OCI-LY3 (cell line): ENCODE results near the gene BAZ2B.

Source experiments
- H2AFZ ChIP-seq: fragments of 200-600, 300-600 bp; shearing (Covaris generic); 2 replicates; pipeline ENCODE4 v1.6.0; 2014; ENCODE audit warnings: antibody characterized with exemption, low read depth, low read length
- H3K27ac ChIP-seq: fragments of 200-600, 300-600 bp; sonication (generic); 2 replicates; pipeline ENCODE4 v1.5.1; 2014; ENCODE audit warnings: mild to moderate bottlenecking, low read length, moderate library complexity, mixed read lengths
- H3K27me3 ChIP-seq: fragments of 200-600, 300-600 bp; sonication (generic); 2 replicates; pipeline ENCODE4 v1.6.1; 2014; ENCODE audit warnings: low read depth, low read length, mixed read lengths
- H3K36me3 ChIP-seq: fragments of 200-600, 300-600 bp; sonication (generic); replicated peaks from 2 replicates; pipeline ENCODE3; 2014; ENCODE audit warnings: low read depth, low read length, mixed read lengths
- H3K4me1 ChIP-seq: fragments of 300-600, 200-600 bp; sonication (generic); 2 replicates; pipeline ENCODE4 v1.6.1; 2014; ENCODE audit warnings: low read length, mixed read lengths
- H3K4me2 ChIP-seq: fragments of 200-600, 300-600 bp; sonication (generic); 2 replicates; pipeline ENCODE4 v1.6.1; 2014; ENCODE audit warnings: low read length, mixed read lengths
- H3K4me3 ChIP-seq: fragments of 300-600, 200-600 bp; sonication (generic); 2 replicates; pipeline ENCODE4 v1.5.1; 2014; ENCODE audit warnings: antibody characterized with exemption, mild to moderate bottlenecking, low read length, moderate library complexity
- H3K79me2 ChIP-seq: fragments of 300-600, 200-600 bp; shearing (Covaris generic); 2 replicates; pipeline ENCODE4 v1.6.1; 2014; ENCODE audit warnings: mild to moderate bottlenecking, low read length, mixed read lengths
- H3K9ac ChIP-seq: fragments of 300-600, 200-600 bp; shearing (Covaris generic); 2 replicates; pipeline ENCODE4 v1.6.0; 2014; ENCODE audit warnings: mild to moderate bottlenecking, low read length, moderate library complexity
- H3K9me3 ChIP-seq: fragments of 200-600, 300-600 bp; shearing (Covaris generic); 2 replicates; pipeline ENCODE4 v1.6.1; 2014; ENCODE audit warnings: low read length, mixed read lengths; ENCODE audit not compliant: insufficient read depth
- H4K20me1 ChIP-seq: fragments of 200-600, 300-600 bp; sonication (generic); 2 replicates; pipeline ENCODE4 v1.6.1; 2016; ENCODE audit warnings: low read length, mixed read lengths; ENCODE audit not compliant: insufficient read depth
- CTCF ChIP-seq: fragments of 200-600, 300-600 bp; sonication (generic); IDR thresholded peaks from 2 replicates; pipeline ENCODE4 v1.5.1; 2014; ENCODE audit warnings: antibody characterized with exemption, low read length, low read depth
- EZH2phosphoT487 ChIP-seq: fragments of 200-600 bp; shearing (Covaris generic); IDR thresholded peaks from 2 replicates; pipeline ENCODE4 v1.6.1; 2018; ENCODE audit warnings: antibody characterized with exemption, mixed run types, low read depth

Gene BAZ2B

GRCh38 chr2:159439421-159439820 lies 176.9 kb downstream of the BAZ2B start:
- Histone ChIP-seq H3K4me3 (no peak overlapping the region), H3K27ac (no peak overlapping the region), H3K4me2 (no peak overlapping the region), H3K9ac (no peak overlapping the region), H3K36me3 (no peaks in the 10 kb centered on the region), H2AFZ (no peak overlapping the region), H4K20me1 (no peaks in the 10 kb centered on the region), H3K4me1 (no peaks in the 10 kb centered on the region), H3K9me3 (no peaks in the 10 kb centered on the region), H3K79me2 (no peaks in the 10 kb centered on the region), H3K27me3 (no peaks in the 10 kb centered on the region)
- TF ChIP-seq CTCF = no peak
- no peak for TF ChIP-seq EZH2phosphoT487

GRCh38 chr2:159438720-159439353 lies 177.5 kb downstream of the BAZ2B start:
- H3K9me3 ChIP-seq = no peaks in the 10 kb centered on the region
- no peaks in the 10 kb centered on the region for H3K27me3 ChIP-seq
- no peaks in the 10 kb centered on the region for H3K4me1 ChIP-seq
- no peaks in the 10 kb centered on the region for H3K36me3 ChIP-seq
- no peaks in the 10 kb centered on the region for H3K79me2 ChIP-seq
- H3K4me2 ChIP-seq = no peak overlapping the region
- no peak overlapping the region for H3K9ac ChIP-seq
- no peak overlapping the region for H3K4me3 ChIP-seq
- TF ChIP-seq CTCF = no peak
- no peak for TF ChIP-seq EZH2phosphoT487
- H4K20me1 ChIP-seq = no peaks in the 10 kb centered on the region
- H3K27ac ChIP-seq = no peak overlapping the region
- no peak overlapping the region for H2AFZ ChIP-seq

GRCh38 chr2:159438284-159438683 lies 178.1 kb downstream of the BAZ2B start:
- no peaks in the 10 kb centered on the region for H4K20me1 ChIP-seq
- H3K27me3 ChIP-seq = no peaks in the 10 kb centered on the region
- H2AFZ ChIP-seq = no peak overlapping the region
- H3K9me3 ChIP-seq = no peaks in the 10 kb centered on the region
- no peaks in the 10 kb centered on the region for H3K79me2 ChIP-seq
- H3K27ac ChIP-seq = no peak overlapping the region
- TF ChIP-seq EZH2phosphoT487 (no peak), CTCF (no peak)
- H3K9ac ChIP-seq = no peak overlapping the region
- H3K4me1 ChIP-seq = no peaks in the 10 kb centered on the region
- H3K4me2 ChIP-seq = no peak overlapping the region
- no peak overlapping the region for H3K4me3 ChIP-seq
- H3K36me3 ChIP-seq = no peaks in the 10 kb centered on the region

GRCh38 chr2:159432610-159433009 lies 183.7 kb downstream of the BAZ2B start:
- Histone ChIP-seq H3K27ac (no peak overlapping the region), H3K27me3 (no peaks in the 10 kb centered on the region), H4K20me1 (no peaks in the 10 kb centered on the region), H3K4me1 (no peaks in the 10 kb centered on the region), H3K36me3 (no peaks in the 10 kb centered on the region), H2AFZ (no peak overlapping the region), H3K9ac (no peak overlapping the region), H3K79me2 (no peaks in the 10 kb centered on the region), H3K9me3 (no peaks in the 10 kb centered on the region), H3K4me3 (no peak overlapping the region), H3K4me2 (no peak overlapping the region)
- TF ChIP-seq CTCF (no peak), EZH2phosphoT487 (no peak)
